ENCODE measurements around the gene ZFHX3. TPM values are rescaled to one million over a fixed set of nuclear protein-coding genes. Genes with fewer than 3 reads are reported as not detected.
"Not testable (repeated sequence)": the region's sequence is repeated elsewhere in the genome, so short reads cannot be mapped to it uniquely, and the experiment has no call there.

The ZFHX3 gene
- total RNA-seq, 1 donor from 2014 or later: 40.1 TPM

DNA sequence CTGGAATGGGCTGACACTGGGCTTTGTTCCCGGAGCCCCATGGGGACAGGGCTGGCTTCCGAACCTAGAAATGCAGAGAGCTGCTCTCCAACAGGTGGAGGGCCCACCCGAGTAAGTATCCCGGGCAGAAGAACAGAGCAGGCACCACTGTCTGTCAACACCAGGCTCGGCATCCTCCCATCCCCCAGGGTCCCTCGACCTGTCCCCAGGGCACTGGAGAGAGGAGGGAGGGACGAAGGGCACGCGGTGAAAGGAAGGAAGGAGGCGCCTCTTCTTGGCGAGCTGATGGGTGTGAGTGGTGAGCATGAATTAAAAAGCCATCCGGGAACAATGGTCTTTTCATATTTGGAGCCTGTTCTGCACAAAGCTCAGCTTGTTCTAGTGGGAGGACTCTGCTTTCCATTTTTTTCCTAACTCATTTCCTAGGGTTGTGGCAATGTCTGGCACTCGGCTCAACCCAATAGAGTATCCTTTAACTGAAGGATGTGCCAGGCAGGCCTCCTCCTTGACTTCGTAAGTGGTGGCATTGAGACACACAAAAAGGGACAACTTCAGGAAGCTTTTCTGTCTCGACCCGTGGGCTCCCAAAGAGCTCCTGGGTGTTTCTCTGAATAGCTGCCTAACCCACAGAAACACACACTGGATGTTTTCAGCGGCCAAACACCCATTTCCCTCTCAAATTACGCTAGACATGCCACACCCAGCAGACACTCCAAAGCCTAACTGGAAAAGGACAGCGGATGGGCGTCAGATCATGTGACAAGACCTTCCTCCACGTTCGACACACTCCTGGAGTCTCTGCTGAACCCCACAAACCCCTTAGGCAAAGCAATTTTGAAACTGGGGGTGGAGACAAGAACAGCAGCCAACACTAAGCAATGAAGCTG is 47.7 kb downstream of the ZFHX3 start:
- Mint-ChIP-seq H3K27ac (ENCODE audit: unreplicated experiment) (peak overlapping the region; percentile 68), H3K27me3 (ENCODE audit: low read depth) (no peaks in the 10 kb centered on the region), H3K4me3 (peak overlapping the region; percentile 81), H3K9me3 (no peaks in the 10 kb centered on the region), H3K36me3 (ENCODE audit: low read depth) (peaks cover 4% of the 10 kb centered on the region), H3K4me1 (peaks cover 61% of the 10 kb centered on the region)
- DNase-seq (ENCODE audit: low read depth, low spot score): peak; percentile 50
- TF ChIP-seq CTCF (conservative IDR thresholded peaks at IDR 0.05): no peak

DNA sequence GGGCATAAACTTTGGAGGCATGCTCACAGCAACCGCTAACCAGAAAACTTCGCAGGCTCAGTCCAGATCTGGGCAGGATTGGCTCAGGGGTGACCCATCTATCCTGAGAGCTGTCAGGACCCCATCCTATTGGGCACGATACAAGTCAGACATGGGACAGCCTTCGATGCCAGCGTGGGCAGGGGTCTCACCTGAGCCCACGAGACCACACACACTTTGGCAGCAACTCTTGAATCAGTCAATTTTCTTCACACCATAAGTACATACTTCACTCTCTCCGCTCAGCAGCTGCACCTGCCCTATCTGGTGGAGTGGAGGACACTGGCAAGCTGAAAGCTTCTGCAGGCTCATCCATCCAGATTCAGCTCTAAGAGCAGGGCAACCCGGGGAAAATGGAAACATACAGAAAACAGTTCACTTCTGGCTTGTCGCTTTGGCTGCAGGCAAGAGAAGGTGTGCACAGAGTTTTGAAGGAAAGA is 48.3 kb downstream of the ZFHX3 start:
- no peak for DNase-seq (ENCODE audit: low read depth, low spot score)
- TF ChIP-seq CTCF (conservative IDR thresholded peaks at IDR 0.05): no peak
- peak overlapping the region; percentile 59 for H3K27ac Mint-ChIP-seq (ENCODE audit: unreplicated experiment)

GRCh38 chr16:72997141-72997542 is 50.8 kb downstream of the ZFHX3 start:
- Mint-ChIP-seq H3K4me1 (peaks cover 78% of the 10 kb centered on the region), H3K4me3 (no peak overlapping the region), H3K9me3 (no peaks in the 10 kb centered on the region), H3K36me3 (ENCODE audit: low read depth) (peaks cover 4% of the 10 kb centered on the region), H3K27ac (ENCODE audit: unreplicated experiment) (no peak overlapping the region), H3K27me3 (ENCODE audit: low read depth) (no peaks in the 10 kb centered on the region)
- DNase-seq (ENCODE audit: low read depth, low spot score): no peak
- TF ChIP-seq CTCF (conservative IDR thresholded peaks at IDR 0.05): no peak

More for the DNA sequence above, 48.3 kb downstream of the ZFHX3 start:
- no peaks in the 10 kb centered on the region for H3K27me3 Mint-ChIP-seq (ENCODE audit: low read depth)
- H3K4me3 Mint-ChIP-seq: peak overlapping the region; percentile 50
- H3K9me3 Mint-ChIP-seq: no peaks in the 10 kb centered on the region
- H3K36me3 Mint-ChIP-seq (ENCODE audit: low read depth): peaks cover 4% of the 10 kb centered on the region
- peaks cover 68% of the 10 kb centered on the region for H3K4me1 Mint-ChIP-seq

GRCh38 chr16:72996291-72997062 is 51.5 kb downstream of the ZFHX3 start:
- Mint-ChIP-seq H3K36me3 (ENCODE audit: low read depth) (peaks cover 4% of the 10 kb centered on the region), H3K27me3 (ENCODE audit: low read depth) (no peaks in the 10 kb centered on the region), H3K9me3 (no peaks in the 10 kb centered on the region), H3K27ac (ENCODE audit: unreplicated experiment) (no peak overlapping the region), H3K4me1 (peaks cover 82% of the 10 kb centered on the region), H3K4me3 (no peak overlapping the region)
- no peak for DNase-seq (ENCODE audit: low read depth, low spot score)
- no peak for TF ChIP-seq CTCF (conservative IDR thresholded peaks at IDR 0.05)

DNA sequence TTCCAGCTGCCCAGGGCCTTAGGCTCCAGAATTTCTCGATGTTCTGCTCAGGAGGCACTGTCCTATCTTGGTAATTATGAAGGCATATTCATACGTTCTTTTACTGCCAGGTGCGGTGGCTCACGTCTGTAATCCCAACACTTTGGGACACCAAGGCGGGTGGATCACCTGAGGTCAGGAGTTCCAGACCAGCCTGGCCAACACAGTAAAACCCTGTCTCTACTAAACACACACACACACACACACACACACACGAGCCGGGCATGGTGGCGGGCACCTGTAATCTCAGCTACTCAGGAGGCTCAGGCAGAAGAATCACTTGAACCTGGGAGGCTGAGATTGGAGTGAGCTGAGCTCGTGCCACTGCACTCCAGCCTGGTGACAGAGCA is 52.1 kb downstream of the ZFHX3 start:
- H3K36me3 Mint-ChIP-seq (ENCODE audit: low read depth); H3K9me3 Mint-ChIP-seq; DNase-seq (ENCODE audit: low read depth, low spot score); H3K27ac Mint-ChIP-seq (ENCODE audit: unreplicated experiment); H3K4me3 Mint-ChIP-seq; H3K27me3 Mint-ChIP-seq (ENCODE audit: low read depth): not testable (repeated sequence)
- H3K4me1 Mint-ChIP-seq: peaks cover 80% of the 10 kb centered on the region
